ENCODE measurements around the gene TMEM150B. TPM values are rescaled to one million over a fixed set of nuclear protein-coding genes. Genes with fewer than 3 reads are reported as not detected.

TMEM150B gene
- total and polyA plus RNA-seq, 2 donors (not counting 1 experiment from before 2014, with no cell fraction given), result 1.4 TPM; not detected in 1

GRCh38 chr19:55353356-55353802 lies 28.2 kb upstream of the TMEM150B start:
- peak overlapping the region; percentile 82 for H3K4me3 Mint-ChIP-seq
- peak overlapping the region; percentile 27 to 51 (median 33) for H3K4me3 ChIP-seq (ENCODE audit: control extremely low read depth in 1 of 5, extremely low read depth in 1 of 5, insufficient read depth in 1 of 5, low read depth in 2 of 5, low read length in 4 of 5)
- H3K4me1 ChIP-seq (ENCODE audit: control insufficient read depth in 2 of 2, insufficient read depth in 2 of 2, low read length in 2 of 2), result peaks cover 23 to 29% of the 10 kb centered on the region in 2 donors
- H3K36me3 ChIP-seq (replicated peaks in 1 of 2; ENCODE audit: control extremely low read depth in 1 of 2, control insufficient read depth in 1 of 2, extremely low read depth in 1 of 2, insufficient read depth in 2 of 2, low read length in 1 of 2), result no peaks in the 10 kb centered on the region
- POLR2A ChIA-PET, result no interaction called here
- intact Hi-C loops (cut with micrococcal nuclease), result no loop called here
- CTCF ChIA-PET, result interaction anchor here (0.9 kb wide), 1 partner anchor 212 kb away, joined by 4 read pairs; no protein-coding TSS in a partner anchor
- no peak overlapping the region for H3K27ac Mint-ChIP-seq
- peak overlapping the region; percentile 45 for H3K9ac ChIP-seq (ENCODE audit: low read length)
- H3K9me3 Mint-ChIP-seq (ENCODE audit: insufficient read depth), result no peaks in the 10 kb centered on the region
- H3K27me3 Mint-ChIP-seq, result peaks cover 44% of the 10 kb centered on the region
- peak; percentile 41 for DNase-seq
- peak overlapping the region; percentile 73 for H2AFZ ChIP-seq (ENCODE audit: insufficient read depth, low read depth, low read length, poor library complexity, severe bottlenecking)
- no peak overlapping the region for H3K27ac ChIP-seq (ENCODE audit: low read length in 2 of 2)
- H3K9me3 ChIP-seq (ENCODE audit: control extremely low read depth in 1 of 3, control insufficient read depth in 2 of 3, insufficient read depth in 1 of 3, low read length in 2 of 3), result peaks cover 0 to 18% (median 0%) of the 10 kb centered on the region in 3 donors
- peak overlapping the region; percentile 79 for H3K4me2 ChIP-seq (replicated peaks; ENCODE audit: low read depth, low read length, poor library complexity, severe bottlenecking)
- peaks cover 0 to 60% (median 24%) of the 10 kb centered on the region in 4 experiments for H3K27me3 ChIP-seq (replicated peaks in 1 of 4; ENCODE audit: control extremely low read depth in 1 of 4, control insufficient read depth in 3 of 4, insufficient read depth in 4 of 4, low read length in 3 of 4)
- H4K20me1 ChIP-seq (ENCODE audit: control insufficient read depth, insufficient read depth, low read length, poor library complexity, severe bottlenecking), result no peaks in the 10 kb centered on the region
- 9% methylated on average over 18 of the region's 24 CpGs for WGBS (ENCODE audit: insufficient coverage)
- H3K4me1 Mint-ChIP-seq, result peaks cover 23% of the 10 kb centered on the region
- no peak for ATAC-seq (ENCODE audit: low read depth)
- no peaks in the 10 kb centered on the region for H3K79me2 ChIP-seq (ENCODE audit: control insufficient read depth, insufficient read depth, low read length)
- no peak for TF ChIP-seq EZH2 (IDR thresholded peaks at IDR 0.05; ENCODE audit: borderline replicate concordance, insufficient read depth, low read depth, low read length, poor library complexity, severe bottlenecking)
- TF ChIP-seq CTCF (IDR thresholded peaks at IDR 0.05), result no peak

- H3K79me2 ChIP-seq (ENCODE audit: control insufficient read depth, insufficient read depth, low read length), result no peaks in the 10 kb centered on the region
- CTCF ChIA-PET, result no interaction called here
- H3K27me3 ChIP-seq (replicated peaks in 1 of 4; ENCODE audit: control extremely low read depth in 1 of 4, control insufficient read depth in 3 of 4, insufficient read depth in 4 of 4, low read length in 3 of 4), result peaks cover 0 to 60% (median 24%) of the 10 kb centered on the region in 4 experiments
- Mint-ChIP-seq H3K27ac (no peak overlapping the region), H3K4me3 (peak overlapping the region; percentile 82), H3K4me1 (peaks cover 23% of the 10 kb centered on the region), H3K9me3 (ENCODE audit: insufficient read depth) (no peaks in the 10 kb centered on the region), H3K27me3 (peaks cover 44% of the 10 kb centered on the region)
- no peak overlapping the region for H3K9ac ChIP-seq (ENCODE audit: low read length)
- H3K36me3 ChIP-seq (replicated peaks in 1 of 2; ENCODE audit: control extremely low read depth in 1 of 2, control insufficient read depth in 1 of 2, extremely low read depth in 1 of 2, insufficient read depth in 2 of 2, low read length in 1 of 2), result no peaks in the 10 kb centered on the region
- TF ChIP-seq CTCF (IDR thresholded peaks at IDR 0.05), result no peak
- TF ChIP-seq EZH2 (IDR thresholded peaks at IDR 0.05; ENCODE audit: borderline replicate concordance, insufficient read depth, low read depth, low read length, poor library complexity, severe bottlenecking), result no peak
- ATAC-seq (ENCODE audit: low read depth) (no peak), DNase-seq (no peak)
- H3K4me2 ChIP-seq (replicated peaks; ENCODE audit: low read depth, low read length, poor library complexity, severe bottlenecking), result peak overlapping the region; percentile 79
- intact Hi-C loops (cut with micrococcal nuclease), result no loop called here
- 76% methylated on average over 25 of the region's 25 CpGs for WGBS (ENCODE audit: insufficient coverage)
- peaks cover 0 to 18% (median 0%) of the 10 kb centered on the region in 3 donors for H3K9me3 ChIP-seq (ENCODE audit: control extremely low read depth in 1 of 3, control insufficient read depth in 2 of 3, insufficient read depth in 1 of 3, low read length in 2 of 3)
- H3K4me1 ChIP-seq (ENCODE audit: control insufficient read depth in 2 of 2, insufficient read depth in 2 of 2, low read length in 2 of 2), result peaks cover 23 to 29% of the 10 kb centered on the region in 2 donors
- H3K27ac ChIP-seq (ENCODE audit: low read length in 2 of 2), result no peak overlapping the region
- no peaks in the 10 kb centered on the region for H4K20me1 ChIP-seq (ENCODE audit: control insufficient read depth, insufficient read depth, low read length, poor library complexity, severe bottlenecking)
- no peak overlapping the region for H3K4me3 ChIP-seq (ENCODE audit: control extremely low read depth in 1 of 5, extremely low read depth in 1 of 5, insufficient read depth in 1 of 5, low read depth in 2 of 5, low read length in 4 of 5)
- H2AFZ ChIP-seq (ENCODE audit: insufficient read depth, low read depth, low read length, poor library complexity, severe bottlenecking), result no peak overlapping the region
- POLR2A ChIA-PET, result no interaction called here
These were observed 27.5 kb upstream of the TMEM150B start for GRCh38 chr19:55352549-55353145.
